Sigmoid colon (tissue), 7 donors: ENCODE results near the gene PLXNA4. TPM values are rescaled to one million over a fixed set of nuclear protein-coding genes. Genes with fewer than 3 reads are reported as not detected.

ENCODE experiments used
- DNase-seq: peaks from one replicate; pipeline ENCODE4 v3.0.0-alpha.2; 2019
- H3K27ac ChIP-seq, 4 donors: fragments of 200-600 bp; sonication (generic); one replicate each; pipeline ENCODE4 v1.5.1; 2016 to 2019; ENCODE audit warnings: mild to moderate bottlenecking in 1 of 4
- H3K27me3 ChIP-seq, 3 donors: fragments of 200-600 bp; sonication (generic); one replicate each; pipeline ENCODE4 v1.5.1; 2019; ENCODE audit warnings: mild to moderate bottlenecking in 1 of 3
- H3K36me3 ChIP-seq, 4 donors: fragments of 200-600 bp; sonication (generic); one replicate each; pipeline ENCODE4 v1.5.1; 2016 to 2019
- H3K4me1 ChIP-seq, 4 donors: fragments of 200-600 bp; sonication (generic); one replicate each; pipeline ENCODE4 v1.5.1; 2017 to 2019
- H3K4me3 ChIP-seq, 4 donors: fragments of 200-600 bp; sonication (generic); one replicate each; pipeline ENCODE4 v1.5.1; 2017 to 2019; ENCODE audit warnings: mild to moderate bottlenecking in 2 of 4, moderate library complexity in 1 of 4
- H3K9me3 ChIP-seq, 4 donors: fragments of 200-600 bp in 3 of 4; sonication (generic) in 3 of 4; one replicate each; pipeline versions ENCODE4 v1.5.1 to v1.6.1; 2013 to 2019
- EP300 ChIP-seq, 4 donors: sonication (generic); formaldehyde crosslinking; IDR thresholded peaks; one replicate each; pipeline ENCODE4 v1.6.1; 2017; ENCODE audit warnings: antibody characterized with exemption in 4 of 4
- POLR2A ChIP-seq, 2 donors: fragments of 450-650 bp; IDR thresholded peaks; one replicate each; pipeline ENCODE4 v1.6.1; 2016; ENCODE audit warnings: antibody characterized with exemption in 2 of 2, mild to moderate bottlenecking in 2 of 2, moderate library complexity in 2 of 2
- POLR2AphosphoS5 ChIP-seq, 4 donors: sonication (generic); formaldehyde crosslinking; IDR thresholded peaks; one replicate each; pipeline ENCODE4 v1.6.1; 2017; ENCODE audit warnings: antibody characterized with exemption in 4 of 4
- WGBS, 2 donors: extraction: QIAGEN DNeasy Blood & Tissue Kit; methylation state at CpG; one replicate each; pipeline ENCODE4 v1.1.7; 2013; 5-methylcytosine and 5-hydroxymethylcytosine counted together
- intact Hi-C: fragments of 100-400 bp; cut with DNase I; formaldehyde crosslinking; loops from one replicate; pipeline ENCODE4 v1.15.1; 2023
- polyA plus RNA-seq, 3 donors: library from polyadenylated mRNA; stranded (reverse); fragments of 200-250 nt; gene quantifications; one replicate each; pipeline ENCODE4 v1.2.3, GENCODE V29; 2013
- total RNA-seq, 4 donors: library from RNA; depleted of rRNA; stranded (reverse); fragments of >200 nt; gene quantifications; one replicate each; pipeline ENCODE4 v1.1.0, GENCODE V29; 2016
- TF ChIP-seq, protein P1 (sequence below), 4 experiments: fragments of 450-650 bp in 3 of 4; fragments of 200-600 bp in 1 of 4; IDR thresholded peaks; one replicate each; pipeline ENCODE4 v1.5.1; 2016 to 2019; ENCODE audit warnings: antibody characterized with exemption in 4 of 4, mild to moderate bottlenecking in 3 of 4, moderate library complexity in 2 of 4
- donor health status: healthy with polysubstance abuse.
- donor health status: Bipolar disorder and iron deficiency.
- donor health status: healthy.

Gene PLXNA4
- total and polyA plus RNA-seq, 7 donors, result under 0.01 to 10.5 (median 3.7) TPM; not detected in 1

DNA sequence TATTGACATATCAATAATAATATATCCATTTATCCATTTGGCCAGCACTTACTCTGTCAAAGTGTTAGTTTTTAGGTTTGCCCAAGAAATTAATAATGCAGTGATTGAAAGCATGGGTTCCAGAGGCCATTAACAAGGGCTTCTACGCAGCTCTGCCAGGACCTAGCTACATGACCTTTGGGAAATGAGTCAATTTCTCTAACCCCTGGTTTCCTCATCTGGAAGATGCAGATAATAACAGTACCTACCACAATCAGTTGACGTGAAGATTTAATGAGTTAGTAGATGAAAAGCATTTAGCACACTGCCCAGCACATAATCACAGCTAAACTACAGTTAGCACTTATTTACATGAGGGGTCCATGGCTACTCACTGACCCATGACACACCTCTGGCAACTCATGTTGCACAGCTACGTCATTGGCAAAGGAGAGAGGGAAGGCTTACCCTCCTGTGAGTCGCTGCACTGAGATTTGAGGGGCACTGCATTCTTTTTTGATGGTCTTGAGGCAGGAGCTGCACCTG lies 263.7 kb downstream of the PLXNA4 start:
- WGBS, 2 donors, result 88 to 90% methylated on average over 4 of the region's 4 CpGs
- Histone ChIP-seq H3K4me3 (no peak overlapping the region), H3K4me1 (no peaks in the 10 kb centered on the region), H3K36me3 (no peaks in the 10 kb centered on the region), H3K27me3 (no peaks in the 10 kb centered on the region), H3K9me3 (no peaks in the 10 kb centered on the region), H3K27ac (no peak overlapping the region)
- no peak for DNase-seq
- TF ChIP-seq POLR2AphosphoS5 (IDR thresholded peaks at IDR 0.05), result no peak
- no peak for TF ChIP-seq POLR2A (IDR thresholded peaks at IDR 0.05)
- no peak for TF ChIP-seq EP300 (IDR thresholded peaks at IDR 0.05)
- TF ChIP-seq, protein P1, sequence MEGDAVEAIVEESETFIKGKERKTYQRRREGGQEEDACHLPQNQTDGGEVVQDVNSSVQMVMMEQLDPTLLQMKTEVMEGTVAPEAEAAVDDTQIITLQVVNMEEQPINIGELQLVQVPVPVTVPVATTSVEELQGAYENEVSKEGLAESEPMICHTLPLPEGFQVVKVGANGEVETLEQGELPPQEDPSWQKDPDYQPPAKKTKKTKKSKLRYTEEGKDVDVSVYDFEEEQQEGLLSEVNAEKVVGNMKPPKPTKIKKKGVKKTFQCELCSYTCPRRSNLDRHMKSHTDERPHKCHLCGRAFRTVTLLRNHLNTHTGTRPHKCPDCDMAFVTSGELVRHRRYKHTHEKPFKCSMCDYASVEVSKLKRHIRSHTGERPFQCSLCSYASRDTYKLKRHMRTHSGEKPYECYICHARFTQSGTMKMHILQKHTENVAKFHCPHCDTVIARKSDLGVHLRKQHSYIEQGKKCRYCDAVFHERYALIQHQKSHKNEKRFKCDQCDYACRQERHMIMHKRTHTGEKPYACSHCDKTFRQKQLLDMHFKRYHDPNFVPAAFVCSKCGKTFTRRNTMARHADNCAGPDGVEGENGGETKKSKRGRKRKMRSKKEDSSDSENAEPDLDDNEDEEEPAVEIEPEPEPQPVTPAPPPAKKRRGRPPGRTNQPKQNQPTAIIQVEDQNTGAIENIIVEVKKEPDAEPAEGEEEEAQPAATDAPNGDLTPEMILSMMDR (IDR thresholded peaks at IDR 0.05), result no peak
- intact Hi-C loops, result no loop called here

DNA sequence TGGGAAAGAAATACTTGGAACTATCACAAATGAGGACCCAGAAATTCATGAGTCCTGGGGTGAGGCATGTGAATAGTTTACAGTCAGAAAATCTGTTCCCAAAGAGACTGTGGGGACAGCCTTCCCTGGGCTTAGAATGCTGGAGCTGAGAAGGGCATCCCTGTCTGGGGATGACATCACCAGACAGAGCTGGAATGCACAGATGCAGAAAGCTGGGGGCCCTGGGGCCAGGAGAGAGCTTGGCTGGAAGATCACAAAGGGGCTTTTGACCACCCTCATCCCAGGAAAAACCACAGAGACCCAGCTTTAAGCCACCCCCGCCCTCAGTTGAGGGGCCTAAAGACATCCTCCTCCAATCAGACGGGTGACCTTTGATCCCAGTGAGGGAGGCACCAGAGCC lies 264.5 kb downstream of the PLXNA4 start:
- Histone ChIP-seq H3K27me3 (no peaks in the 10 kb centered on the region), H3K4me1 (no peaks in the 10 kb centered on the region), H3K27ac (no peak overlapping the region), H3K9me3 (no peaks in the 10 kb centered on the region), H3K4me3 (no peak overlapping the region), H3K36me3 (no peaks in the 10 kb centered on the region)
- intact Hi-C loops, result no loop called here
- TF ChIP-seq POLR2A (IDR thresholded peaks at IDR 0.05) (no peak), EP300 (IDR thresholded peaks at IDR 0.05) (no peak)
- TF ChIP-seq, protein P1 (IDR thresholded peaks at IDR 0.05), result no peak
- DNase-seq, result no peak
- 79 to 88% methylated on average over 2 of the region's 2 CpGs for WGBS, 2 donors

DNA sequence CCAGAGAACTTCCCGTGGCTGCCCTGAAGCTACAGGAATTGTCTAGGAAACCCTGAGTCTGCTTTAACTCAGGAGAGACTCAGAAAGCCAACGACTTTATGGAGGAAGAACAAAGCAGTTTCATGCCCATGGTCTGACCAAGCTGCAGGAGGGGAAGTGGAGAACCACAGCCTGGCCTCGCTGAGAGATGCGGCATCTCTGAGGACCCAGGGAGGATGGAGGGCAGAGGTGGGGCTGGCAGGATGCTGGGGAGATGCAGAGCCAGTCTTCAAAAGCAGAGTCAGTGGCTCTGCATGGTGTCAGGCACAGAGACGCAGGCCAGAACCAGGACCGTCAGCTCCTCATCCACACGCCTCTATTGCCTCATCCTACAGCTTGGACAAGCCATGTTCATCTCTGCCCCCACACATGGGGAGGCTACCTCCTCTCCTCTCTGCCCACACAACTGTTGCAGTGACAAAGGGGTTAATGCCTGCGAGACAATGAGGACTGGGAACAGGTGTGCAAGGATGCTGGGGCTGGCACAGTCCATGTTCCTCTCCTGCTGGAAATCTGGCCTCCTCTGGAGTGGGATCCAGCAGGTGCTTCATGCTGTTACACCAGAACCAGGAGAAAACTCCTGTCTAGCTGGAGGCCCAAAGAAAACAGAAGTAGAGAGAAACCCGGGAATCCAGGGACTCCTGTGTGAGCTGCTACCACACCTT lies 267.0 kb downstream of the PLXNA4 start:
- Histone ChIP-seq H3K4me3 (no peak overlapping the region), H3K4me1 (no peaks in the 10 kb centered on the region), H3K27me3 (no peaks in the 10 kb centered on the region), H3K27ac (no peak overlapping the region), H3K9me3 (no peaks in the 10 kb centered on the region), H3K36me3 (no peaks in the 10 kb centered on the region)
- 66 to 78% methylated on average over 9 of the region's 9 CpGs for WGBS, 2 donors
- intact Hi-C loops, result no loop called here
- TF ChIP-seq POLR2AphosphoS5 (IDR thresholded peaks at IDR 0.05) (no peak), EP300 (IDR thresholded peaks at IDR 0.05) (no peak), POLR2A (IDR thresholded peaks at IDR 0.05) (no peak)
- TF ChIP-seq, protein P1 (IDR thresholded peaks at IDR 0.05), result no peak
- no peak for DNase-seq

DNA sequence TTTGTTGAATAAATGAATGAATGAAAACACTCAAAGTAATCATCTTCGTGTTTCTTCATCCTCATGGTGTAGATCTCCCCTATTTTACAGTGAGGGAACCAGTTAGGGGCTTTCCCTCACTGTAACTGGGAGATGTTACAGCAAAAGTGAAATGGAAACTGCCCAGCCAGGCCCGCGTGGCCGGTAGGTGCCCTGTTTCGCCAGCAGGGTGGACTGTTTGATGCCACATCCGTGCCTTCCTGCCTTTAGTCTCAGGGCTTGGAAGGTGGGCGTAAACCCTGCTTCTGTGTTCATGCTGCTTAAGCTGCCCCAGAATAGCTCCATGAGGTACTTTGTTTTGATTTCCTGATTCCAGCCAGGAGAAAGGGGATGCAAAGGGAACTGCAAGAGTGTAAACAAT lies 268.8 kb downstream of the PLXNA4 start:
- WGBS, 2 donors, result 71 to 78% methylated on average over 7 of the region's 7 CpGs
- H3K4me1 ChIP-seq, result no peaks in the 10 kb centered on the region
- no peak overlapping the region for H3K27ac ChIP-seq
- DNase-seq, result no peak
- intact Hi-C loops, result no loop called here
- no peaks in the 10 kb centered on the region for H3K27me3 ChIP-seq
- no peaks in the 10 kb centered on the region for H3K9me3 ChIP-seq
- no peak overlapping the region for H3K4me3 ChIP-seq
- no peaks in the 10 kb centered on the region for H3K36me3 ChIP-seq
- no peak for TF ChIP-seq POLR2AphosphoS5 (IDR thresholded peaks at IDR 0.05)
- TF ChIP-seq, protein P1 (IDR thresholded peaks at IDR 0.05), result no peak
- no peak for TF ChIP-seq EP300 (IDR thresholded peaks at IDR 0.05)
- TF ChIP-seq POLR2A (IDR thresholded peaks at IDR 0.05), result no peak
